Activated gamma-delta T cell treated with Interleukin-2 at 50 U/mL for 16 hours (primary cell): Measurements from ENCODE around the gene MAGI2.

ENCODE experiments used
- DNase-seq: peaks from one replicate; pipeline ENCODE4 v3.0.0-alpha.2; 2020

MAGI2 gene

GRCh38 chr7:78043159-78043558 is 1410.3 kb downstream of the MAGI2 start:
- DNase-seq, result no peak

- no peak for DNase-seq
Measured at GRCh38 chr7:78041423-78041822, 1412.0 kb downstream of the MAGI2 start.

- peak; percentile 48 for DNase-seq
Measured at GRCh38 chr7:78039790-78040776, 1413.4 kb downstream of the MAGI2 start.

GRCh38 chr7:78038465-78039080 is 1414.9 kb downstream of the MAGI2 start:
- no peak for DNase-seq

- DNase-seq, result no peak
Measured at GRCh38 chr7:78037603-78038002, 1415.9 kb downstream of the MAGI2 start.

- DNase-seq, result no peak
Measured at GRCh38 chr7:78033410-78033809, 1420.1 kb downstream of the MAGI2 start.

GRCh38 chr7:78026492-78026891 is 1427.0 kb downstream of the MAGI2 start:
- no peak for DNase-seq

- no peak for DNase-seq
Measured at GRCh38 chr7:78024591-78024990, 1428.9 kb downstream of the MAGI2 start.

- DNase-seq, result no peak
Measured at GRCh38 chr7:78023191-78023590, 1430.3 kb downstream of the MAGI2 start.

- DNase-seq, result no peak
Measured at GRCh38 chr7:78022165-78022564, 1431.3 kb downstream of the MAGI2 start.

- no peak for DNase-seq
Measured at GRCh38 chr7:78020874-78021249, 1432.6 kb downstream of the MAGI2 start.

GRCh38 chr7:78020136-78020873 is 1433.2 kb downstream of the MAGI2 start:
- DNase-seq, result peak; percentile 12

GRCh38 chr7:78019447-78020135 is 1433.9 kb downstream of the MAGI2 start:
- DNase-seq, result peak; percentile 43

GRCh38 chr7:78018641-78019446 is 1434.6 kb downstream of the MAGI2 start:
- no peak for DNase-seq

- no peak for DNase-seq
Measured at GRCh38 chr7:78017591-78018100, 1435.8 kb downstream of the MAGI2 start.

GRCh38 chr7:78015574-78016260 is 1437.8 kb downstream of the MAGI2 start:
- DNase-seq, result no peak

GRCh38 chr7:78014401-78014800 is 1439.1 kb downstream of the MAGI2 start:
- DNase-seq, result no peak

GRCh38 chr7:78013386-78013785 is 1440.1 kb downstream of the MAGI2 start:
- DNase-seq, result no peak

GRCh38 chr7:78011642-78012041 is 1441.8 kb downstream of the MAGI2 start:
- no peak for DNase-seq

GRCh38 chr7:78007231-78007630 is 1446.2 kb downstream of the MAGI2 start:
- no peak for DNase-seq
